OCI-LY1 (cell line): ENCODE measurements around the gene PRKD2.

Source experiments
- CTCF ChIP-seq: fragments of 200-600 bp; sonication (generic), shearing (Covaris generic); IDR thresholded peaks from 2 replicates; pipeline ENCODE4 v1.5.1; 2017; ENCODE audit warnings: mild to moderate bottlenecking, antibody characterized with exemption, low read length, moderate library complexity, mixed read lengths
- EZH2 ChIP-seq: fragments of 200-600 bp; sonication (generic), shearing (Covaris generic); IDR thresholded peaks from 2 replicates; pipeline ENCODE4 v1.8.0; 2017; ENCODE audit warnings: borderline replicate concordance, mixed run types, mild to moderate bottlenecking, antibody characterized with exemption, low read length, moderate library complexity, mixed read lengths

GRCh38 chr19:46744005-46744691 is 27.2 kb upstream of the PRKD2 start:
- no peak for TF ChIP-seq CTCF
- TF ChIP-seq EZH2 = no peak
